Natural killer cell treated with Interleukin-12 subunit alpha and Interleukin-12 subunit beta and Interleukin-15 and Interleukin-18, amount 100 ng/mL, for 72 hours (primary cell): ENCODE data around the gene AGFG2. TPM values are rescaled to one million over a fixed set of nuclear protein-coding genes. Genes with fewer than 3 reads are reported as not detected.

Experiments
- ATAC-seq, 2 donors: fragments of 150-1000 bp; cut with Tn5 transposase in 1 of 2; sonication (Bioruptor Pico), chemical (Tn5 transposase) in 1 of 2; 2 replicates each; pipeline ENCODE4 v1.10.0; 2021
- DNase-seq: peaks from one replicate; pipeline ENCODE4 v3.0.0; 2022; ENCODE audit warnings: low spot score
- H3K27ac Mint-ChIP-seq, 2 donors: 1 replicate in 1 of 2; 2 replicates in 1 of 2; pipeline ENCODE4 v1.8.0; 2022; ENCODE audit warnings: mixed read lengths in 2 of 2, mild to moderate bottlenecking in 1 of 2, moderate library complexity in 1 of 2
- H3K27me3 Mint-ChIP-seq, 2 donors: 1 replicate in 1 of 2; 2 replicates in 1 of 2; pipeline ENCODE4 v1.8.0; 2022; ENCODE audit warnings: mixed read lengths in 2 of 2
- H3K36me3 Mint-ChIP-seq: one replicate; pipeline ENCODE4 v1.8.0; 2022; ENCODE audit warnings: mixed read lengths
- H3K4me1 Mint-ChIP-seq, 2 donors: 1 replicate in 1 of 2; 2 replicates in 1 of 2; pipeline ENCODE4 v1.8.0; 2022; ENCODE audit warnings: low read depth in 2 of 2, mixed read lengths in 2 of 2, mild to moderate bottlenecking in 1 of 2
- H3K4me3 Mint-ChIP-seq: one replicate; pipeline ENCODE4 v1.8.0; 2022; ENCODE audit warnings: mixed read lengths
- H3K9me3 Mint-ChIP-seq: 2 replicates; pipeline ENCODE4 v1.8.0; 2022; ENCODE audit warnings: mixed read lengths
- total RNA-seq, 2 donors: library from RNA; stranded (reverse); gene quantifications; one replicate each; pipeline ENCODE4 v1.2.3, GENCODE V29; 2022

Gene AGFG2
- total RNA-seq, 2 donors from 2014 or later, result 45.2 to 49.4 TPM

DNA sequence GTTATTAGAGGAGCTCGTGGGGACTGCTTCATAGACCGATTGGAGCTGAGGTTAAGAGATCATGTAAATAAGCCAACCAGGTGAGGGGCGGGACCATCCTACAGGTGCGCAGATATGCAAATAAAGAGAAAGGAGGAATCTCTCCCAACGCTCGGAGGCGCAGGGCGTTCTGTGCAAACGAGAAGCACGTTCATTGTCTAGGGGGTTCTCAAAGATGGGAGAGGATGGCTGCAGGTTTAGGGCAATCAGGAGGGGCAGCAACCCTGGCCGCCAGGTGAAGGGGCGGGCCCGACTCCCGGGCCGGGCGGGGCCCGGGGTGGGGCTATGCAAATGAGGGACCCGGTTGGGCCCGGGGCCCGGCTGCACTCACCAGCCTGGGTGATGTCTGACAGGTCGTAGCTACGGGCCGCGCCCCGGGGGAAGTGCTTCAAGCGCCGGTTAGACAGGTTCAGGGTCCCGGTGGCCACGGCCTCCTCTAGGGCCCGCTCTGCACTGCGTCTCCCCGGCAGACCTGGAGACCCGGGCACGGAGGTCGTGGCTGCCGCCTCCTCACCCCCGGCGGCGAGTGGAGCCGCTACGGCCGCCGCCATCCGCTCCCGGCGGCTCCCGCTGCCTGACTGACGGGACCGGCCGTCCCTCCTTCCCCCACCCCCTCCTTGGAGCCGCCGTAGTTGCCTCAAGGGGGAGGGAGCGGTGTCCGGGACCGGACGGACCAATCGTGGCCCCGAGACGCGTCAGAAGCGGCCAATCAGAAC lies 46.7 kb downstream of the AGFG2 start, which contains the start of gene LRCH4:
LRCH4 (minus strand) TSS at position 619 of the 755 bp plus-strand sequence; CDS start at position 590, 29 bp downstream.
- peaks cover 6 to 7% of the 10 kb centered on the region in 2 donors for H3K27me3 Mint-ChIP-seq
- DNase-seq, result no peak

DNA sequence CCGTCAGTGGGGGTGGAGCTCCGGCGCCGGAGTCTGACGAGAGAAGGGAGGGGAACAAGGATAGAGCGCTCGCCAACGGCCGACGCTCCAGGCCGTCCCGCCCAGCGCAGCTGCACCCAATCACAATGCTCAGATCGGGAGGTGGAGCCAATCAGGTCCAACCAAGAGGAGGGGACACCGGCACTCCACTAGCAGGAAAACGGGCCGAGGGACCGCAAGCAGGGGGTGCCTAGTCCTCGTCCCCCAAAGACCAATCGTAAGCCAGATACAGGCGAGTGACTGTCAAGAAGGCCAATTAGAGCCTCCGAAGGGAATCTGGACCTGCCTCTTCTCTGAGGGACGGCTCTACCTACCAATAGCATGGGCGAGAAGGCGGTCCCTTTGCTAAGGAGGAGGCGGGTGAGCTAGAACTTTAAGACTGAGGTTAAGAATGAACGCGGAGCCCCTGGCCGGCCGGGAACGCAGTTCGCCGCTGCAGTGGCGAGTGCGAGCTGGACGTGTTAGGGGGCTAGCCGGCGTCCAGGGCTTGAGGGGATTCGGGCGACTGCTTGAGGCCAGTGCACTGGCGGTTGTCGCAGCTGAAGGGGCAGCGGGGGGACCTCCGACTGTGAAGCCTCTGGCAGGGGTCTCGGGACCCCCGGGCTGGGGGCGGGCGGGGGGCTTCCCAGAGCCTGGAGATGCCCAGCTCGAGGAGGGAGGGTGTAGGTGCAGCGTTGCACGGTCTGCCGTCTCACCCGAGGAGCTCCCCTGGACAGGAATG lies 47.4 kb downstream of the AGFG2 start, which contains the start of gene FBXO24:
FBXO24 (plus strand) TSS at position 63 of the 760 bp plus-strand sequence; CDS start at position 361, 298 bp downstream.
- DNase-seq (peak; percentile 100), ATAC-seq (peak; percentile 94 to 95)
- H3K4me3 Mint-ChIP-seq, result peak within 1 kb of the TSS; percentile 98
- peaks cover 6 to 8% of the 10 kb centered on the region in 2 donors for H3K27me3 Mint-ChIP-seq
- no peaks in the 10 kb centered on the region for H3K9me3 Mint-ChIP-seq
- no peaks in the 10 kb centered on the region for H3K36me3 Mint-ChIP-seq
- peak within 1 kb of the TSS; percentile 96 to 97 for H3K27ac Mint-ChIP-seq
- peaks cover 25 to 29% of the 10 kb centered on the region in 2 donors for H3K4me1 Mint-ChIP-seq

More for the DNA sequence above, 46.7 kb downstream of the AGFG2 start, which contains the start of gene LRCH4:
- Mint-ChIP-seq H3K27ac (peak within 1 kb of the TSS; percentile 96 to 97), H3K4me3 (peak within 1 kb of the TSS; percentile 98), H3K36me3 (no peaks in the 10 kb centered on the region), H3K4me1 (peaks cover 25 to 29% of the 10 kb centered on the region in 2 donors), H3K9me3 (no peaks in the 10 kb centered on the region)
- ATAC-seq, result peak; percentile 32 to 55

DNA sequence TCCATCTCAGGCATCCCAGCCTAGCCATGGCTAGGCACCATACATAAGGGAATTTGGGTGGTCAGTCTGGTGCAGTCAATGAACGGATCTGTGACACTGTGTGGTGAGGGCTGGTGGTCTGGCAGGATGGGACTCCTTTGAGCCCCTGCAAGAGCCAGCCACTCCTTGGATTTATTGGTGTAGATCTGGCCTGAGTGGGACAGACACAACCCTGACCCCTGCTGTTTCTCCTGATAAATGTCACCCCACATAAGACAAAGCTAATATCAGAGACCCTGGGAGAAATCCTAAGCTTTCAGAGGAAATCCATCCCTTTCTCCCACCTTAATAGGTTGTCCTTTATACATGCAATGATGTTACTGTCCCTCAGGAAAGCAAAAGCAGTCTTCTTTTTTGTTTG lies 49.4 kb downstream of the AGFG2 start:
- Mint-ChIP-seq H3K4me3 (peak overlapping the region; percentile 42), H3K27ac (no peak overlapping the region), H3K9me3 (no peaks in the 10 kb centered on the region), H3K4me1 (peaks cover 18 to 20% of the 10 kb centered on the region in 2 donors), H3K27me3 (peaks cover 6 to 8% of the 10 kb centered on the region in 2 donors), H3K36me3 (no peaks in the 10 kb centered on the region)
- DNase-seq (no peak), ATAC-seq (no peak)

DNA sequence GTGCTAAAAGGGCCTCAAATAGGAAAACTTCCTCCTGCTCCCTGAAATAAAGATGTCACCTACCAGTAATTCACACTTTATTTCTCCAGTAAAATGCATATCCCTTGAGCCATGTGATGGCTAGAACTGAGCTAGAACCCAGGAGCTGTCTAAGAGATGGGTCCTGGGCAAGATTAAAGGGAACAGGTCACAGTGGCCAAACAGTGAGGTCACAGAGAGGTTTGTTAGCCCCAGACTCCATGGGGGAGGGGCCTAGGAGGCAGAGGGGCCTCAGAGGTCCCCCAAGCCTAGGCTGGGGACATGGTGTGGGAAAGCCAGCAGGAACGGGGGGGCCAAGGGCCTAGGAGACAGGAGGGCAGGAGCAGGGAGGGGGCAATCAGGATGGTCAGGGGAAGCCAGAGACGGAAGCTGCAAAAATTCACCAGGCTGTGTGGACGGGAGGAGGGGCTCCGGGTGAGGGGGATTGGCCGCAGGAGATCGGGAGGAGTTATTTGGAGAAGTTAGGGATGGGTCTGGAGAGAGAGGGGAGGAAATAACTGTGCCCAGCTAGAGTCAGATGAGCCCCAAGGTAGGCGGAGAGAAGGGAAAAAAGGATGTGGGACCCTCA lies 50.4 kb downstream of the AGFG2 start:
- DNase-seq, result no peak
- no peak overlapping the region for H3K4me3 Mint-ChIP-seq

DNA sequence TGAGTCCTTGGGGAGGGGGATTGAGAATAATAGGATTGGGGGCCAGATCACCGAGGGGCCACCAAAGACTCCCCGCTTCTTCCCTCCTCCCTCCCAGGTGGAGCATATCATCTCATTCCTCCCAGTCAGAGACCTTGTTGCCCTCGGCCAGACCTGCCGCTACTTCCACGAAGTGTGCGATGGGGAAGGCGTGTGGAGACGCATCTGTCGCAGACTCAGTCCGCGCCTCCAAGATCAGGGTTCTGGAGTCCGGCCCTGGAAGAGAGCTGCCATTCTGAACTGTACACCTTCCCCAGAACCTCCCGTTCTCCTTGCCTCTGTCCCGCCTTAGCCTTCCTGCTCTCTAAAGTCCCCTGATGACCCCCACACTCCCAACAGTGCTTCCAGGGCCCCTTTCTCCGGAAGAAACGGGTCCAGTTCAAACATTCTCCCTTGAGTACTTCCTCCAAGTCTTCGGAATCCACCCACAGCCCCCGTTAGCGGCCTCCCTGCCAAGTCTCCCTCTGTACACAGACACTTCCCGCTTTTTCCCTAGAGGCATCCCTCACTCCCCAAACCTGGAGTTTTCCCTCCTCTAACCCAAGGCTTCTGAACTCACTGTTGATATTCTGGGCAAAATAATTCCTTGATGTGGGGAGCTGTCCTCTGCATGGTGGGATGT lies 51.2 kb downstream of the AGFG2 start:
- H3K27ac Mint-ChIP-seq, result no peak overlapping the region
- DNase-seq (no peak), ATAC-seq (no peak)
- peaks cover 6 to 8% of the 10 kb centered on the region in 2 donors for H3K27me3 Mint-ChIP-seq
- no peaks in the 10 kb centered on the region for H3K9me3 Mint-ChIP-seq
- no peaks in the 10 kb centered on the region for H3K36me3 Mint-ChIP-seq
- peaks cover 3% of the 10 kb centered on the region in 2 donors for H3K4me1 Mint-ChIP-seq
- H3K4me3 Mint-ChIP-seq, result no peak overlapping the region

More for the DNA sequence above, 50.4 kb downstream of the AGFG2 start:
- no peaks in the 10 kb centered on the region for H3K9me3 Mint-ChIP-seq
- H3K27me3 Mint-ChIP-seq, result peaks cover 6 to 8% of the 10 kb centered on the region in 2 donors
- H3K4me1 Mint-ChIP-seq, result peaks cover 9 to 10% of the 10 kb centered on the region in 2 donors
- no peaks in the 10 kb centered on the region for H3K36me3 Mint-ChIP-seq
- no peak for ATAC-seq
- no peak overlapping the region for H3K27ac Mint-ChIP-seq

DNA sequence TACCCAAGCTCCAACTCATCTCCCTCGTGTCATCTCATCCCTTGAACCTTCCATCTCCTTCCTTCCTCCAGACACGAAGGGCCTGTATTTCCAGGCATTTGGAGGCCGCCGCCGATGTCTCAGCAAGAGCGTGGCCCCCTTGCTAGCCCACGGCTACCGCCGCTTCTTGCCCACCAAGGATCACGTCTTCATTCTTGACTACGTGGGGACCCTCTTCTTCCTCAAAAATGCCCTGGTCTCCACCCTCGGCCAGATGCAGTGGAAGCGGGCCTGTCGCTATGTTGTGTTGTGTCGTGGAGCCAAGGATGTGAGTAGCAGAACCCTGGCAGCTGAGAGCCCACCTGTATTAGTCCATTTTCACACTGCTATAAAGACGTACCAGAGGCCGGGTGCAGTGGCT lies 52.6 kb downstream of the AGFG2 start:
- Mint-ChIP-seq H3K9me3 (no peaks in the 10 kb centered on the region), H3K27ac (no peak overlapping the region), H3K4me3 (no peak overlapping the region), H3K4me1 (no peaks in the 10 kb centered on the region), H3K27me3 (peaks cover 6 to 8% of the 10 kb centered on the region in 2 donors), H3K36me3 (no peaks in the 10 kb centered on the region)
- no peak for ATAC-seq
- DNase-seq, result no peak

DNA sequence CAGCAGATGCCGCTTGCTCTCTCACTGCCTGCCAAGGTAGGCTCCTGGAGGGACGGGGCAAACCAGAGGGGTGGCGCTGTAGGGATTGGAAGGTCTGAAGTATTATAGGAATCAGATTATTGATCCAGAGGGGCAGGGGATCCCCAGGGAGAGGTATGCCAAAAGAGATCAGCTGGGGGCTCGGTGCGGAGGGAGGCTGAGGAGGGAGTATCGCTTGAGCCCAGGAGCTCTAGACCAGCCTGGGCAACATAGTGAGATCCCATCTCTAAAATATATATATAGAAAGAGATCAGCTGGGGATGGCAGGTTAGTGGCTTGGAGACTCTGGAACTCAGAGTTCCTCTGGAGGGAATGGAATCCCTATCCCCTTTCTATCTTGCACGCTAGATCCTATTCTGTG lies 56.2 kb downstream of the AGFG2 start:
- no peaks in the 10 kb centered on the region for H3K36me3 Mint-ChIP-seq
- ATAC-seq, result no peak
- peaks cover 4% of the 10 kb centered on the region in 2 donors for H3K4me1 Mint-ChIP-seq
- H3K27me3 Mint-ChIP-seq, result peaks cover 4 to 6% of the 10 kb centered on the region in 2 donors
- no peak overlapping the region for H3K4me3 Mint-ChIP-seq
- no peak for DNase-seq
- no peak overlapping the region for H3K27ac Mint-ChIP-seq
- no peaks in the 10 kb centered on the region for H3K9me3 Mint-ChIP-seq

DNA sequence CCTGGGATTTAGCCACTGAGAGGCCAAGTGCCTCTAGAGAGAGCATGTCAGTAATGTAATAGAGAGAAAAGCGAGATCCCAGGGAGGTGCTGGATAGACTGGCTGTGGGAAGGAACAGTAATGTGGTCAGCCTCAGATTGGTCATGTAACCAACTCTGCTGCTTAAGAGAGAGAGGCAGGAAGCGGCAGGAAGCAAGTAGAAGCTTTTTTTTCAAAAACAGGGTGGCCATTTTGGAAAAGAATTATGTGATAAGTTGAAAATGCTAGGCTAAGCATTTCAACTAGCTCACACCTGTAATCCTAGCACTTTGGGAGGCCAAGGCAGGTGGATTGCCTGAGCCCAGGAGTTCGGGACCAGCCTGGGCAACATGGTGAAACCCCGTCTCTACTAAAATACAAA lies 59.4 kb downstream of the AGFG2 start:
- no peak for ATAC-seq
- H3K27ac Mint-ChIP-seq, result peak overlapping the region in 1 of 2 donors; percentile 14
- H3K27me3 Mint-ChIP-seq, result no peaks in the 10 kb centered on the region
- DNase-seq, result no peak
- no peaks in the 10 kb centered on the region for H3K36me3 Mint-ChIP-seq
- no peak overlapping the region for H3K4me3 Mint-ChIP-seq
- H3K9me3 Mint-ChIP-seq, result no peaks in the 10 kb centered on the region
- H3K4me1 Mint-ChIP-seq, result peaks cover 4 to 9% of the 10 kb centered on the region in 2 donors

DNA sequence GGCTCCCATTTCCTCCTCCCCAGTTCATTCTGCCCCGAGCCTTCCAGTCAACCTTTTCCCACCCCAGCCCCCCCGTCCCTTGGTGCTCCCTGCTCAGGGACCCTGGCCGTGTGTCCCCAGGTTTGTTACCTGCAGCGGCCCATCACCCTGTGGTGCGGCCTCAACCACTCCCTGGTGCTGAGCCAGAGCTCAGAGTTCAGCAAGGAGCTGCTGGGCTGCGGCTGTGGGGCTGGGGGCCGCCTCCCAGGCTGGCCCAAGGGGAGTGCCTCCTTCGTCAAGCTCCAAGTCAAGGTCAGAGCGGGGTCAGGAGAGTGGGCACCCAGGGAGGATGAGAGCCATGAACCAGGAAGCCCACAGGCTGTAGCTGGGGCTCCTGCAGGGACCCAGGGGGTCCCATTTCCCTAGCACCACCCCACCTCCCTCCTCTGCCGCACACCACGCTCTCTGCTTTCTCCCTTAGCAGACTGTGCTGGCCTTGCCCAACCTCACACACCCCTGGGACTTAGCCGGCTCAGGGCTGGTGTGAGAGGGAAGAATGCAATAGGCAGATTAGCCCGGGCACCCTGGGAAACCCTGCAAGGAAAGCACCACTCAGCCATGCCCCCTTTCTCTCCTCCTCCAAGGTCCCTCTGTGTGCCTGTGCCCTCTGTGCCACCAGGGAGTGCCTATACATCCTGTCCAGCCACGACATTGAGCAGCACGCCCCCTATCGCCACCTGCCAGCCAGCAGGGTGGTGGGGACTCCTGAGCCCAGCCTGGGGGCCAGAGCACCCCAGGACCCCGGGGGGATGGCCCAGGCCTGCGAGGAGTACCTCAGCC lies 61.1 kb downstream of the AGFG2 start:
- no peak for DNase-seq
- H3K4me3 Mint-ChIP-seq, result no peak overlapping the region

DNA sequence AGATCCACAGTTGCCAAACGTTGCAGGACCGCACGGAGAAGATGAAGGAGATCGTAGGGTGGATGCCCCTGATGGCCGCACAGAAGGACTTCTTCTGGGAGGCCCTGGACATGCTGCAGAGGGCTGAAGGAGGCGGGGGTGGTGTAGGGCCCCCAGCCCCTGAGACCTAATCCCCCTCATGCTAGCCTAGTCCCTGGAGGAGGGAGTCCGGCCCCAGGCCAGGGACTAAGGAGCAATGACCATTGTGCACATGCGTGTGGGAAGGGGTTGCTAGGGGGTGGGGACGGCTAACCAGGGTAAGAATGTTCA lies 61.7 kb downstream of the AGFG2 start:
- ATAC-seq (no peak), DNase-seq (no peak)
- no peaks in the 10 kb centered on the region for H3K36me3 Mint-ChIP-seq
- peaks cover 11 to 21% of the 10 kb centered on the region in 2 donors for H3K4me1 Mint-ChIP-seq
- no peaks in the 10 kb centered on the region for H3K9me3 Mint-ChIP-seq
- H3K27ac Mint-ChIP-seq, result no peak overlapping the region
- no peaks in the 10 kb centered on the region for H3K27me3 Mint-ChIP-seq
- no peak overlapping the region for H3K4me3 Mint-ChIP-seq

More for the DNA sequence above, 61.1 kb downstream of the AGFG2 start:
- no peaks in the 10 kb centered on the region for H3K27me3 Mint-ChIP-seq
- H3K4me1 Mint-ChIP-seq, result peaks cover 11 to 15% of the 10 kb centered on the region in 2 donors
- ATAC-seq, result no peak
- H3K27ac Mint-ChIP-seq, result no peak overlapping the region
- no peaks in the 10 kb centered on the region for H3K9me3 Mint-ChIP-seq
- no peaks in the 10 kb centered on the region for H3K36me3 Mint-ChIP-seq

DNA sequence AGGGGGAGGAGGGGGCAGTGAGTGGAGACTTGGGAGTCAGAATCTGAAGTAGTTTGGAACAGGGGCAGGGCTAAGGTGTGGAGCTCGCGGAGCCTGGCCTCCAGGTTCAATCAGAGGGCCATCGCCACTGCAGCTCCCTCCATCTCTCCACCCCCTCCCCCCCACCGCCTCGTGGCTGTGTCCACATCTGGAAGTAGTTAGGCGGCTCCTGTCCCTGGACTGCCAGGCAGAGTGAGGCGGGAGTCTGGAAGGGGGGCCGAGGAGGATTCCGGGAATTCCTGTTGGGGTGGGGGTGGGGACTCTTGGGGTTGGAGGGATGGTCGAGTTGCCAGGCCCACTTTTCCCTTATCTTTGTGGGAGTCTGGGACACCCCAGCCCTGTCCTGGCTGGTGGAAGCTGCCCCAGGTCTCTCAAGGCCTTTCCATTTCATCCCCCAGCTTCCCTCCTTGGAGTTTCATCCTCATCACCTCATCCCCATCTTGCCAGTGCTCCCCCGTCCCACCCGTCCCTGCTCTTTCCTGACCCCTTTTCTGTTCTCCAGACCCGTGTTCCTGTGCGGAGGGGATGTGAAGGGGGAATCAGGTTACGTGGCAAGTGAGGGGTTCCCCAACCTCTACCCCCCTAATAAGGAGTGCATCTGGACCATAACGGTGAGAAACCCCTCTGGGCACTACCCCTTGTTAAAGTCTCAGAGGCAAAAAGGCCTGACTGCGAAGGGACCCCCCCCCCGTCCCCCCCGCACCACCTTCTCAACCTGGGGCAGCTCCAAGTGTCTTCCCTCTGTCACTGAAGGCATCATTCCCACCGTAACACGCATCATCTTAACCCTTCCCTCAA lies 64.1 kb downstream of the AGFG2 start:
- Mint-ChIP-seq H3K36me3 (no peaks in the 10 kb centered on the region), H3K4me3 (peak overlapping the region; percentile 86), H3K27me3 (no peaks in the 10 kb centered on the region), H3K27ac (peak overlapping the region; percentile 63 to 77), H3K9me3 (no peaks in the 10 kb centered on the region), H3K4me1 (peaks cover 10 to 25% of the 10 kb centered on the region in 2 donors)
- DNase-seq (no peak), ATAC-seq (no peak)

DNA sequence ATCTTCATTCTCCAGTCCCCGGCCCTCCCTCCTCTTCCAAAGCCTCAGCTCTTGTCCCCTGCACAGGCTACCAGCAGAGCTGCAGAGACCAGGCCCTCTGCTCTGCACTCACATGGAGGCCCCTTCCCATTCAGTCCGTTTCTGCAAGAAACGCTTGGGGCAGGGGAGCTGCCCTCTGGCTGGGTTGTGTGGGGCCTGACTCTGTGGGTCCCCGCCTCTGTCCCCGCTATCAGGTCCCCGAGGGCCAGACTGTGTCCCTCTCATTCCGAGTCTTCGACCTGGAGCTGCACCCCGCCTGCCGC lies 64.7 kb downstream of the AGFG2 start:
- ATAC-seq (no peak), DNase-seq (no peak)
- no peaks in the 10 kb centered on the region for H3K9me3 Mint-ChIP-seq
- no peaks in the 10 kb centered on the region for H3K36me3 Mint-ChIP-seq
- peak overlapping the region; percentile 63 to 77 for H3K27ac Mint-ChIP-seq
- H3K27me3 Mint-ChIP-seq, result no peaks in the 10 kb centered on the region
- H3K4me1 Mint-ChIP-seq, result peaks cover 7 to 21% of the 10 kb centered on the region in 2 donors
- peak overlapping the region; percentile 86 for H3K4me3 Mint-ChIP-seq
